Activated CD4-positive, CD25-positive, alpha-beta regulatory T cell (primary cell): ENCODE measurements around the gene SLC6A5.

Experiments used
- DNase-seq, 4 experiments: peaks; one replicate each; lab custom pipeline; 2025; lab: John Stamatoyannopoulos, UW

The SLC6A5 gene

GRCh38 chr11:20621679-20622078 is 22.3 kb downstream of the SLC6A5 start:
- DNase-seq = no peak

- no peak for DNase-seq
Measured at GRCh38 chr11:20623252-20623651, 23.8 kb downstream of the SLC6A5 start.

DNA sequence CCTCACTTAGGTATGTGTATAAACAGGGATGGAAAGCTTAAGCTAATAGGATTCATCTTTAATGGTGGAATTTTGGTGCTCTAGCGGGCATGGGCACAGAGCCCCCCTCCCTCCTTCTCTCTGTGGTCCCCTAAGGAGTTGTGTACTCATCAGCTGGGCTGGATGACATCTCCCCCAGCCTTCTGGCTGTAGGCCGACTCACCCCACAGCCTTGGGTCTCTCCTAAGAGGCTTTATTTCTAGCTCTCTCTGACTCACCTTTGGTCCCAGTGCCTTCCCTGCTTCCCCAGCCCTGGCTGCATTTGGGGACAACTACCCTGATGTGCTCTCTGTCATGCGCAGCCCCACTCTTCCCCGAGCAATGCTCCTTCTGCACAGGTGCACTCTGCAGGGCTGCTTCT is 26.9 kb downstream of the SLC6A5 start:
- no peak for DNase-seq

DNA sequence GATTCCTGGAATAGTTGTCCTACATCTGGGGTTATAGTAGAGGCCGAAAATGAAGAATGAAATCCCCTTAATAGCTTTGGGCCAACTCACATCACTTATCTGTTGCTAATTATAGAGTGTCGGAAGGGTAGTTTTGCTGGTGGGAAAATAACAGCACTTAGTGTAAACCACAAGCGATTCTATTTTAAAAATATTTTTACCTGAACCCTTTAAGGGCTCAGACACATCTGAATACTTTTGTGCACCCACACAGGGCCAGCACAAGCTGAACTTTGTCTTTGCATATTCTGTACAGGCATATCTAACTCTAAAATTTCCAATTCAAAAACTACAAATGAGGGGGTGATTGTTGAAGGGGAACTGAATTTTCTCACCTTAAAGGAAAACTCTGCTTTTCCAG is 27.6 kb downstream of the SLC6A5 start:
- no peak for DNase-seq

DNA sequence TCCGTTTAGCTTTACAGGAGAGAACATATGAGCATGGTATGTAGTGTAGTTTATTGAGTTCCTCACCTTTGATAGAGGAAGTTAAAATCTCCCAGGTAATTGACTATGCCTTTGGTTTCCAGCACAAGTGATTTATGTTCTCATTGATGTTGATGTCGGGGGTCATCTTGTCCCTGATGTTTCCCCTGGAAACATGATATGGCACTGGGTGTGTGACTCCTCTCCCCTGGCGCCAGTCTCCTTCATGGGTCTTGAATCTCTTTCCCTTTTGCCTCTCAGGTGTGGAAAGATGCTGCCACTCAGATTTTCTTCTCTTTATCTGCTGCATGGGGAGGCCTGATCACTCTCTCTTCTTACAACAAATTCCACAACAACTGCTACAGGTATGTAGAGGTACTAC is 28.3 kb downstream of the SLC6A5 start:
- DNase-seq = no peak

- DNase-seq = no peak
Measured at GRCh38 chr11:20631519-20632168, 32.2 kb downstream of the SLC6A5 start.

DNA sequence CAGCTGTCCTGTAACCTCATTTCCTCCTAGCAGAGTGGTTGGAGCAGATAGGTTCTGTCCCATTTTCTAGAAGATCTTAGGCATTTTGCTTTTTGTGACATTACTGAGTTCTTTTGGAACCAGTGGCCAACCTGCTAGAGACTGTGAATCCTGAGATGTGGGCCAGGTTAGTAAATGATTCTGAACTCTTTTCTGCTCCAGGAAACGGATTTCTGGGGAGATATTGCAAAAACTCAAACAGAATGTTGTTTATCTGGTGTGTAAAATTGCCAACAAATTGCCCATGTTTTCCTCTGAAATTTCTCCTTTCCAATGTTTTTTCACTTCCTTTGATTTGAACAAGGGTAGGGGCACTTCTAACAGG is 32.7 kb downstream of the SLC6A5 start:
- no peak for DNase-seq

DNA sequence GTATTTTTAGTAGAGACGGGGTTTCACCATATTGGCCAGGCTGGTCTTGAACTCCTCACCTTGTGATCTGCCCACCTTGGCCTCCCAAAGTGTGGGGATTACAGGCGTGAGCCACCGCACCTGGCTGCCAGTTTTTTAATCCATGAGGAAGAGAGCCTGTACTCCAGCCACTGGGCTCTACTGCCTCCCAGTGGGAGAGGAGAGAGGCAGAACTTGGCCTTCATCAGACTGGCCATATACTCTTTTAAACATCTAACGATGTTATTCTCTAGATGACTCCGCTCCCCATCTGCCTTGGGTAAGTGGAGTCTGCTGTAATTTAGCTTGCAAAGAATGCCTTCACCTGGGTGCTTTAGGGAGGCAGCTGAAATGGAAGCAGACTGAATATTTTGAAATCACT is 34.6 kb downstream of the SLC6A5 start:
- no peak for DNase-seq

GRCh38 chr11:20634781-20635180 is 35.4 kb downstream of the SLC6A5 start:
- DNase-seq = no peak

GRCh38 chr11:20638074-20638473 is 38.7 kb downstream of the SLC6A5 start:
- DNase-seq = no peak

GRCh38 chr11:20639688-20640087 is 40.3 kb downstream of the SLC6A5 start:
- no peak for DNase-seq

GRCh38 chr11:20640401-20640800 is 41.0 kb downstream of the SLC6A5 start:
- DNase-seq = no peak

DNA sequence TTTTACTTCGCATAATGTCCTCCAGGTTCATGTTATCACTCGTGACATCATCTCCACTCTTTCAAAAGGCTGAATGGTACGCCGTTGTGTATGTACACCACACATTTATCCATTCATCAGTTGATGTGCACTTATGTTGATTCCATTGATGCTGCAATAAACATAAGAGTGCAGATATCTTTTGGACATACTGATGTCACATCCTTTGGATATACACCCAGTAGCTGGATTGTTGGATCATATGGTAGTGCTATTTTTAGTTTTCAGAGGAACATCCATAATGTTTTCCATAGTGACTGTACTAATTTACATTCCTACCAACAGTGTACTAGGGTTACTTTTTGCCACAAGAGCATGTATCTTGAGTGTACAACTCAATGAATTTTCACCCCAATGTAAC is 45.0 kb downstream of the SLC6A5 start:
- DNase-seq = no peak

GRCh38 chr11:20647976-20648565 is 48.7 kb downstream of the SLC6A5 start:
- peak in 1 of 4 experiments; percentile 1 for DNase-seq

- DNase-seq = no peak
Measured at GRCh38 chr11:20652150-20652806, 52.9 kb downstream of the SLC6A5 start.

DNA sequence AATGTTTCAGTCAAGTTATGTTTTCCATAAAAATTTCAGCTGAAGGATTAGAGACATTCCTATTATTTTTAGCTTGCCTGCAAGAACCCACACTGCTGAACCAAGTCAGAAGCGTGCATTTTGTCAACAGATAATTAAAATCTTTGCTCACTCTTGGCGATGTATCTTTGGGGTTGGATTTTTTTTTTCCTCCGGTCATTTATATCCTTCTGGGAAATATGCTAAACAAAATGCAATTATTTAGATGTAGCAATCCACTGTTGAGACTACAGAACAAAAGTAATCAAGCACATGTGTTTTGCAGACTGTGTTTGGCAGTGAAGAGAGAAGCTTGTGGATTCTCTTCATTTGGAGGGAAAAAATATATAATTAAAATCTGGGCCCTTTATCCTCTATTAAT is 54.6 kb downstream of the SLC6A5 start:
- DNase-seq = no peak

DNA sequence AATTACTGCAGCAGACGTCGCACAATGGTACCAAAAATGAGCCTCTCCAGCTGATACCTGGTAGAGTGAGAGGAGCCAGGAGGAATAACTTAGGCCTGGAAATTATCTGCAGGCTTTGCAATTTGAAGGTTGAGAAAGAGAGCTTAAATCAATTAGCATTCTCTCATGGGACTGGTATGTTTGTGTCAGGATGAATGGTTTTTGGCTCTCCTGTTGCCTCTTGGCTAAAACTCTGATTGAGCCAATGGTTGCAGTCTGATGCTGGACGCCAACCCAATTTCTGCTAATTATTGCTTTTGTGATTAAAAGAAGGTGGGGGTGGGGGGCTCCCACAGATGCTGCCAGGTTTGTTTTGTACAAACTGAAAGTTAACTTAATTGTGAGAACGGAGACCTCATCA is 57.5 kb downstream of the SLC6A5 start:
- no peak for DNase-seq

DNA sequence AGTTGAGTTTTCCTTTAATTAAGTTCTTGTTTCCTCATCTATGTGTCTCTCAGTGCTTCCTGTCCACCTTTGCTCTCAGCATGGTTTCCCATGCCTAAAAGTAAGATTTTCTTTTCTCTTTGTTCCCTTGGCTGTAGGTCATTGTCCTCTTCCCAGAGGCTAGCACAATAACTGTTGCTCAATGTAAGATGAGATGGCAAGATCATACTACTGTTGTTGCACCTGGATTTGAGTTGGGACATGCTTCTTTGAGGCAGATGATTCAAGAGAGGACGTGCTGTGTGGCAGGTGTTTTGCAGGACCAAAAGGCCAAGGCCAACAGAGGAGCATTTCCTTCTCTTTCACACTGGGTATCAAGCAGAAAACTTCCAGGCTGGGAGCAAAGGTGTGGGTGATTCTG is 58.7 kb downstream of the SLC6A5 start:
- no peak for DNase-seq

- DNase-seq = no peak
Measured at GRCh38 chr11:20661445-20661844, 62.0 kb downstream of the SLC6A5 start.

DNA sequence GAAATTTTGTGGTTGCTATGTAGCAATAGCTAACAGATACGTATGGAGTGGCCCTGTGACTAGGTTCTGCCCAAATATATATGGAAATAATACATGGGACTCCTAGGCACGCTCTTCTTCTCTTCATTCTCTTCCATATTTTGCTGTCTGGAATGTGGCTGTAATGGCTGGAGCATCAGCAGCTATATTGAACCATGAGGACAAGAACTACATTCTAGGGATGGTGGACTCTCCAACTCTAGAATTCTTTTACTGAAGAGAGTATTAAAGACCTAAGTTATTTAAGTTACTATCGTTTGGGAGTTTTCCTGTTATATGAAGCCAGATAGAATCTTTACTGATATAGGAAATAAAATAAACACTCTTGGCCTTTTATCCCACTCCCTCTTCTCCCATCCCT is 62.4 kb downstream of the SLC6A5 start:
- no peak for DNase-seq

GRCh38 chr11:20668131-20668809 is 68.9 kb downstream of the SLC6A5 start:
- DNase-seq = no peak

GRCh38 chr11:20668844-20669819 is 69.7 kb downstream of the SLC6A5 start, which contains the start of gene NELL1:
TSS of gene NELL1 (plus strand) at chr11:20669586.
- DNase-seq = no peak
